AG04450 (cell line): ENCODE results near the gene NUP210. TPM values are rescaled to one million over a fixed set of nuclear protein-coding genes. Genes with fewer than 3 reads are reported as not detected.

Source experiments
- CTCF ChIA-PET: fragments of 300-600, 350-600 bp; formaldehyde crosslinking; extraction: SDS; loops from one replicate; lab custom pipeline; 2022; ENCODE audit warnings: antibody characterized with exemption, inconsistent platforms; lab: Charles Lee
- POLR2A ChIA-PET: fragments of 350-600 bp; formaldehyde crosslinking; extraction: SDS; loops from one replicate; lab custom pipeline; 2021; ENCODE audit warnings: antibody characterized with exemption, inconsistent platforms; lab: Yijun Ruan, JAX
- DNase-seq: peaks from one replicate; pipeline ENCODE4 v3.0.0-alpha.2; 2011; ENCODE audit warnings: low read depth, low spot score
- H3K27ac ChIP-seq: one replicate; pipeline ENCODE4 v1.5.1; 2012; ENCODE audit warnings: low read depth, low read length, control low read depth
- H3K27me3 ChIP-seq: one replicate; pipeline ENCODE4 v1.6.0; 2012; ENCODE audit warnings: low read length; ENCODE audit not compliant: control insufficient read depth, insufficient read depth
- H3K4me3 ChIP-seq: 2 replicates; pipeline ENCODE4 v1.5.1; 2011; ENCODE audit warnings: mild to moderate bottlenecking, low read depth, low read length, control low read depth
- H3K9me3 ChIP-seq: 2 replicates; pipeline ENCODE4 v1.5.1; 2012; ENCODE audit warnings: low read length; ENCODE audit not compliant: control insufficient read depth, insufficient read depth
- CTCF ChIP-seq: IDR thresholded peaks from 2 replicates; pipeline ENCODE4 v1.5.1; 2011; ENCODE audit warnings: low read depth, low read length, control low read depth, inconsistent platforms
- polyA plus RNA-seq: library from polyadenylated mRNA; depleted of rRNA; stranded (reverse); fragments of >200 nt; gene quantifications from 2 replicates; pipeline ENCODE4 v1.2.3, GENCODE V29; 2011

The NUP210 gene
- polyA plus RNA-seq, 1 experiment = 0.05 TPM

GRCh38 chr3:13459605-13460340 is 39.7 kb upstream of the NUP210 start:
- DNase-seq = no peak
- Histone ChIP-seq H3K9me3 (peaks cover 3% of the 10 kb centered on the region; the same call in 1 of the 2 replicates), H3K27me3 (peaks cover 12% of the 10 kb centered on the region), H3K4me3 (no peak overlapping the region), H3K27ac (no peak overlapping the region)
- CTCF ChIA-PET = no interaction called here
- POLR2A ChIA-PET = no interaction called here
- TF ChIP-seq CTCF = no peak

- Histone ChIP-seq H3K4me3 (no peak overlapping the region), H3K9me3 (peaks cover 3% of the 10 kb centered on the region; the same call in 1 of the 2 replicates), H3K27ac (no peak overlapping the region), H3K27me3 (peaks cover 3% of the 10 kb centered on the region)
- CTCF ChIA-PET = no interaction called here
- POLR2A ChIA-PET = no interaction called here
- TF ChIP-seq CTCF = no peak
- no peak for DNase-seq
These were observed 37.5 kb upstream of the NUP210 start for GRCh38 chr3:13457593-13457992.

- Histone ChIP-seq H3K9me3 (no peaks in the 10 kb centered on the region), H3K4me3 (no peak overlapping the region), H3K27ac (no peak overlapping the region), H3K27me3 (peaks cover 3% of the 10 kb centered on the region)
- no peak for TF ChIP-seq CTCF
- ChIA-PET POLR2A (no interaction called here), CTCF (interaction anchor here (0.6 to 4.8 kb wide), 4 partner anchors 180 to 366 kb away, joined by 3 to 26 read pairs (median 10); no protein-coding TSS in a partner anchor)
- DNase-seq = no peak
These were observed 35.5 kb upstream of the NUP210 start for GRCh38 chr3:13455644-13456043.

GRCh38 chr3:13452490-13453335 is 32.6 kb upstream of the NUP210 start:
- peak; percentile 73 for TF ChIP-seq CTCF
- POLR2A ChIA-PET = interaction anchor here (0.6 to 1.4 kb wide), 2 partner anchors 11 to 28 kb away, joined by 3 to 9 read pairs; partner anchors contain the start of gene HDAC11
- DNase-seq = peak; percentile 11
- Histone ChIP-seq H3K27me3 (no peaks in the 10 kb centered on the region), H3K4me3 (no peak overlapping the region), H3K27ac (no peak overlapping the region), H3K9me3 (no peaks in the 10 kb centered on the region)
- CTCF ChIA-PET = interaction anchor here (0.6 to 4.8 kb wide), 59 partner anchors 8 to 562 kb away, joined by 3 to 136 read pairs (median 4); partner anchors contain the start of gene HDAC11
